ENCODE data around the gene APAF1. TPM values are rescaled to one million over a fixed set of nuclear protein-coding genes. Genes with fewer than 3 reads are reported as not detected.

Gene APAF1
- total and polyA plus RNA-seq, 2 donors (not counting 1 experiment from before 2014, with no cell fraction given): 9.1 to 36.9 TPM

DNA sequence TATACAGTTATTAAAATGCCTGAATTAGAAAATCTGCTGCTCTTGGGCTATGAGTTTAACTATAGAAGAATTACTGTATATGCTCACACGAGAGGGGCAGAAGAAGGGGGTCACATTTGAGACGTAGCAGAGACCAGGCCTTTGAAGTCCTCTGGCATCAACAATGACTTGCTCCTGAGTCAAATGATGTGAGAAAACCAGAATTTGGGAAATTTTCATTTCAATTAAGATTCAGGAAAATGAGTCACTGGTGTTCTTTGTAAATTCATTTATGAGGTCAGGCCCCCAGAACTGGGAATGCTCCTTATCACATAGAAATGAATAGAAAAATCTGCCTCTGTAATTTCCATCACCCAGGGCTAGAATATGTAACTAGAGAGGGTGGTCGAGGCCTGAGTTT lies 92.9 kb downstream of the APAF1 start:
- no peaks in the 10 kb centered on the region for H4K20me1 ChIP-seq (ENCODE audit: control insufficient read depth, insufficient read depth, low read length, poor library complexity, severe bottlenecking)
- peaks cover 9% of the 10 kb centered on the region for H3K27me3 Mint-ChIP-seq
- no peak for ATAC-seq (ENCODE audit: low read depth)
- no peaks in the 10 kb centered on the region for H3K4me1 ChIP-seq (ENCODE audit: control insufficient read depth in 2 of 2, insufficient read depth in 2 of 2, low read length in 2 of 2)
- H3K4me1 Mint-ChIP-seq: no peaks in the 10 kb centered on the region
- peaks cover 0 to 9% (median 0%) of the 10 kb centered on the region in 4 experiments for H3K27me3 ChIP-seq (replicated peaks in 1 of 4; ENCODE audit: control extremely low read depth in 1 of 4, control insufficient read depth in 3 of 4, insufficient read depth in 4 of 4, low read length in 3 of 4)
- peaks cover 0 to 3% (median 0%) of the 10 kb centered on the region in 3 donors for H3K9me3 ChIP-seq (ENCODE audit: control extremely low read depth in 1 of 3, control insufficient read depth in 2 of 3, insufficient read depth in 1 of 3, low read length in 2 of 3)
- H3K9ac ChIP-seq (ENCODE audit: low read length): no peak overlapping the region
- no peaks in the 10 kb centered on the region for H3K79me2 ChIP-seq (ENCODE audit: control insufficient read depth, insufficient read depth, low read length)
- POLR2A ChIA-PET: no interaction called here
- no peak overlapping the region for H2AFZ ChIP-seq (ENCODE audit: insufficient read depth, low read depth, low read length, poor library complexity, severe bottlenecking)
- no peak overlapping the region for H3K4me2 ChIP-seq (replicated peaks; ENCODE audit: low read depth, low read length, poor library complexity, severe bottlenecking)
- H3K4me3 Mint-ChIP-seq: no peak overlapping the region
- DNase-seq: no peak
- no peak overlapping the region for H3K4me3 ChIP-seq (ENCODE audit: control extremely low read depth in 1 of 5, extremely low read depth in 1 of 5, insufficient read depth in 1 of 5, low read depth in 2 of 5, low read length in 4 of 5)
- no peak overlapping the region for H3K27ac Mint-ChIP-seq
- intact Hi-C loops (cut with micrococcal nuclease): no loop called here
- WGBS (ENCODE audit: insufficient coverage): 94% methylated on average over 2 of the region's 3 CpGs
- no peaks in the 10 kb centered on the region for H3K9me3 Mint-ChIP-seq (ENCODE audit: insufficient read depth)
- no peak overlapping the region for H3K27ac ChIP-seq (ENCODE audit: low read length in 2 of 2)
- CTCF ChIA-PET: no interaction called here
- TF ChIP-seq CTCF (IDR thresholded peaks at IDR 0.05): no peak
- no peak for TF ChIP-seq EZH2 (IDR thresholded peaks at IDR 0.05; ENCODE audit: borderline replicate concordance, insufficient read depth, low read depth, low read length, poor library complexity, severe bottlenecking)
- peaks cover 0 to 9% of the 10 kb centered on the region in 2 experiments for H3K36me3 ChIP-seq (replicated peaks in 1 of 2; ENCODE audit: control extremely low read depth in 1 of 2, control insufficient read depth in 1 of 2, extremely low read depth in 1 of 2, insufficient read depth in 2 of 2, low read length in 1 of 2)

DNA sequence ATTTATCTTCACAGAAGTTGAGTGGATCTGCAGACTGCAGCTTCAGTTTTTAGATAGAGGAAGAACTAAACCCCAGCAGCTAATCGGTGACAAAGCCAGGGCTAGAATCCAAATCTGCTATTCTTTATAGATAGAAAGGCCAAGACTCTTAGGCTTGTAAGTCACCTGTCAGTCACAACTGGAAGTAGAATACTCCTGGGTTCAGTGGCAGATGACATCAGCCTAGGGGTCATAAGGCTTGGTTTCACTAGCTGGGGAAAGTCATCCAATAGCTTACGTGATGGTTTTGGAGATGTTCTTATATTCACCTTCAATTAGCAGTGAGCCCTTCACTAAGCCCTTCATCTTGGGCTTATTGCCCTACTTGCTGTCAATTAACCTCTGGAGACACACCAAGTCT lies 93.4 kb downstream of the APAF1 start:
- no peaks in the 10 kb centered on the region for H3K79me2 ChIP-seq (ENCODE audit: control insufficient read depth, insufficient read depth, low read length)
- Mint-ChIP-seq H3K4me3 (no peak overlapping the region), H3K4me1 (no peaks in the 10 kb centered on the region), H3K27me3 (peaks cover 12% of the 10 kb centered on the region), H3K27ac (no peak overlapping the region), H3K9me3 (ENCODE audit: insufficient read depth) (no peaks in the 10 kb centered on the region)
- no peak overlapping the region for H3K9ac ChIP-seq (ENCODE audit: low read length)
- WGBS (ENCODE audit: insufficient coverage): 80% methylated on average over 1 of the region's 2 CpGs
- no peak for ATAC-seq (ENCODE audit: low read depth)
- peaks cover 0 to 6% of the 10 kb centered on the region in 2 experiments for H3K36me3 ChIP-seq (replicated peaks in 1 of 2; ENCODE audit: control extremely low read depth in 1 of 2, control insufficient read depth in 1 of 2, extremely low read depth in 1 of 2, insufficient read depth in 2 of 2, low read length in 1 of 2)
- ChIA-PET POLR2A (no interaction called here), CTCF (no interaction called here)
- DNase-seq: no peak
- peaks cover 0 to 9% (median under 1%) of the 10 kb centered on the region in 4 experiments for H3K27me3 ChIP-seq (replicated peaks in 1 of 4; ENCODE audit: control extremely low read depth in 1 of 4, control insufficient read depth in 3 of 4, insufficient read depth in 4 of 4, low read length in 3 of 4)
- peaks cover 0 to 3% (median 0%) of the 10 kb centered on the region in 3 donors for H3K9me3 ChIP-seq (ENCODE audit: control extremely low read depth in 1 of 3, control insufficient read depth in 2 of 3, insufficient read depth in 1 of 3, low read length in 2 of 3)
- no peak overlapping the region for H2AFZ ChIP-seq (ENCODE audit: insufficient read depth, low read depth, low read length, poor library complexity, severe bottlenecking)
- no peak for TF ChIP-seq CTCF (IDR thresholded peaks at IDR 0.05)
- no peak for TF ChIP-seq EZH2 (IDR thresholded peaks at IDR 0.05; ENCODE audit: borderline replicate concordance, insufficient read depth, low read depth, low read length, poor library complexity, severe bottlenecking)
- no peak overlapping the region for H3K27ac ChIP-seq (ENCODE audit: low read length in 2 of 2)
- no peak overlapping the region for H3K4me2 ChIP-seq (replicated peaks; ENCODE audit: low read depth, low read length, poor library complexity, severe bottlenecking)
- no peaks in the 10 kb centered on the region for H4K20me1 ChIP-seq (ENCODE audit: control insufficient read depth, insufficient read depth, low read length, poor library complexity, severe bottlenecking)
- no peak overlapping the region for H3K4me3 ChIP-seq (ENCODE audit: control extremely low read depth in 1 of 5, extremely low read depth in 1 of 5, insufficient read depth in 1 of 5, low read depth in 2 of 5, low read length in 4 of 5)
- no peaks in the 10 kb centered on the region for H3K4me1 ChIP-seq (ENCODE audit: control insufficient read depth in 2 of 2, insufficient read depth in 2 of 2, low read length in 2 of 2)
- intact Hi-C loops (cut with micrococcal nuclease): no loop called here
